Colonic mucosa (tissue), 4 donors: ENCODE measurements around the gene TMEM217. TPM values are rescaled to one million over a fixed set of nuclear protein-coding genes. Genes with fewer than 3 reads are reported as not detected.

Source experiments
- DNase-seq: peaks from one replicate; pipeline ENCODE4 v3.0.0-alpha.2; 2020
- H3K27ac ChIP-seq: fragments of 200-600 bp; one replicate; pipeline ENCODE4 v1.8.0; 2021
- H3K27me3 ChIP-seq: fragments of 200-600 bp; one replicate; pipeline ENCODE4 v1.8.0; 2021
- H3K36me3 ChIP-seq: fragments of 200-600 bp; one replicate; pipeline ENCODE4 v1.8.0; 2021
- H3K4me1 ChIP-seq: fragments of 200-600 bp; one replicate; pipeline ENCODE4 v1.8.0; 2021; ENCODE audit warnings: mild to moderate bottlenecking
- H3K4me3 ChIP-seq: fragments of 200-600 bp; one replicate; pipeline ENCODE4 v1.8.0; 2021
- H3K9ac ChIP-seq, 2 donors: one replicate each; pipeline ENCODE4 v1.7.0; 2013; ENCODE audit warnings: control low read depth in 2 of 2, low read depth in 2 of 2, low read length in 2 of 2
- H3K9me3 ChIP-seq: fragments of 200-600 bp; one replicate; pipeline ENCODE4 v1.8.0; 2021
- CTCF ChIP-seq: fragments of 200-600 bp; IDR thresholded peaks from one replicate; pipeline ENCODE4 v1.8.0; 2022; ENCODE audit warnings: antibody characterized with exemption, mild to moderate bottlenecking
- intact Hi-C: fragments of 100-400 bp; cut with DNase I; formaldehyde crosslinking; loops from one replicate; pipeline ENCODE4 v1.14.1; 2022
- total RNA-seq, 2 donors: library from RNA; stranded (reverse); fragmentation: NEBNext Ultra II Directional in 1 of 2; extraction: Animal tissue kit (Norgen Biotek cat#: 25700) in 1 of 2; gene quantifications; one replicate each; pipeline ENCODE4 v1.2.1, GENCODE V29; 2021
- donor health status: healthy.
- donor health status: DM: no; HTN: no; CAD: no.
- donor health status: DM: no; HTN: no; CAD: no.

TMEM217 gene
- total RNA-seq, 2 donors from 2014 or later = 0.62 to 1.2 TPM

- no peak overlapping the region for H3K27ac ChIP-seq
- H3K4me3 ChIP-seq = no peak overlapping the region
- TF ChIP-seq CTCF = no peak
- intact Hi-C loops = no loop called here
- H3K36me3 ChIP-seq = no peaks in the 10 kb centered on the region
- H3K4me1 ChIP-seq = no peaks in the 10 kb centered on the region
- no peak overlapping the region for H3K9ac ChIP-seq
- no peak for DNase-seq
- H3K9me3 ChIP-seq = no peaks in the 10 kb centered on the region
- no peaks in the 10 kb centered on the region for H3K27me3 ChIP-seq
These were observed 24.4 kb downstream of the TMEM217 start for GRCh38 chr6:37233541-37233940.

- no peak for TF ChIP-seq CTCF
- H3K36me3 ChIP-seq = no peaks in the 10 kb centered on the region
- H3K9me3 ChIP-seq = no peaks in the 10 kb centered on the region
- intact Hi-C loops = no loop called here
- H3K27ac ChIP-seq = no peak overlapping the region
- no peak overlapping the region for H3K4me3 ChIP-seq
- no peak overlapping the region for H3K9ac ChIP-seq
- no peaks in the 10 kb centered on the region for H3K4me1 ChIP-seq
- H3K27me3 ChIP-seq = no peaks in the 10 kb centered on the region
- DNase-seq = no peak
These were observed 25.4 kb downstream of the TMEM217 start for GRCh38 chr6:37232430-37233017.

GRCh38 chr6:37230104-37230503 is 27.8 kb downstream of the TMEM217 start:
- DNase-seq = no peak
- H3K36me3 ChIP-seq = no peaks in the 10 kb centered on the region
- intact Hi-C loops = no loop called here
- H3K9me3 ChIP-seq = no peaks in the 10 kb centered on the region
- H3K9ac ChIP-seq = no peak overlapping the region
- no peak for TF ChIP-seq CTCF
- H3K4me1 ChIP-seq = no peaks in the 10 kb centered on the region
- no peak overlapping the region for H3K27ac ChIP-seq
- no peaks in the 10 kb centered on the region for H3K27me3 ChIP-seq
- no peak overlapping the region for H3K4me3 ChIP-seq

DNA sequence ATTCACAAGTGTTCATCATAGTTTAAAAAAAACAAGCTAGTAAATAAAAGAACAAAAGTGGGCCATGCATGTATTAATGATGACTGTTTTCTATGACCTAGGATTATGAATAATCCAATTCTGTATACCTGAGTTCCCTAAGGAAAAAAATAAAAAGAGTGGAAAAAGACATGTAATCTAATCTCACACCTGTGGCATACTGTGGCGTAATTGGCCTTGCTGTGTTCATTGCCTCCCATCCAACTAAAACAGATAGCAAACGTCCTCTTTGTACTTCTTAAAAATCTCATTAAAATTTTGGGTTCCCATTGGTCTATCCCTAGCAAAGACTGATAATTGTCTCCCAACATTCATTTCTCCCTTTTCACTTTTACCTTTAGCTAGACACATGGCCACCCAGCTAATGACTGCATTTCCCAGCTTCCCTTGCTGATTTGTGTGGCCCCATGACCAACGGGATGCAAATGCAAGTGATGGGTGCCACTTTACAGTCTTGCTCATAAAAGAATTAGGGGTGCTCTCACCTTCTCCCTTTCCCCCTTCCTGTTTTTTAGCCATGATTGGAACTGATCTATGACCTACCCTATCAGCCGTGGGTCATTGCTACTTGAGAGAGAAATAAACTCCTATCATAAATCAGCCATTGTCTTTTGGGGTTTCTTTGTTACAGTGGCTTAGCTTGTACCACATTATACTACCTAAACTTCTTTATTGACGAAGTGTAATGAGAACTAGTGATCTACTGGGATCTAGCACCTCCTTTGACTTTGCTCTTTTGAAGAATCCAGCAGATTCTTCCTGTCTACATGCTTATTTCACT is 32.4 kb downstream of the TMEM217 start:
- Histone ChIP-seq H3K9ac (no peak overlapping the region), H3K4me1 (no peaks in the 10 kb centered on the region), H3K4me3 (no peak overlapping the region), H3K36me3 (no peaks in the 10 kb centered on the region), H3K27ac (no peak overlapping the region), H3K9me3 (no peaks in the 10 kb centered on the region), H3K27me3 (no peaks in the 10 kb centered on the region)
- intact Hi-C loops = no loop called here
- DNase-seq = no peak
- TF ChIP-seq CTCF = no peak

- DNase-seq = no peak
- intact Hi-C loops = no loop called here
- no peak for TF ChIP-seq CTCF
- Histone ChIP-seq H3K9me3 (no peaks in the 10 kb centered on the region), H3K27me3 (no peaks in the 10 kb centered on the region), H3K4me3 (peak overlapping the region; percentile 46), H3K36me3 (no peaks in the 10 kb centered on the region), H3K4me1 (no peaks in the 10 kb centered on the region), H3K9ac (peak overlapping the region in 1 of 2 donors; percentile 68), H3K27ac (peak overlapping the region; percentile 32)
These were observed 35.0 kb downstream of the TMEM217 start for GRCh38 chr6:37222992-37223391.
